ENCODE data around the gene PRKCZ.

Gene PRKCZ

DNA sequence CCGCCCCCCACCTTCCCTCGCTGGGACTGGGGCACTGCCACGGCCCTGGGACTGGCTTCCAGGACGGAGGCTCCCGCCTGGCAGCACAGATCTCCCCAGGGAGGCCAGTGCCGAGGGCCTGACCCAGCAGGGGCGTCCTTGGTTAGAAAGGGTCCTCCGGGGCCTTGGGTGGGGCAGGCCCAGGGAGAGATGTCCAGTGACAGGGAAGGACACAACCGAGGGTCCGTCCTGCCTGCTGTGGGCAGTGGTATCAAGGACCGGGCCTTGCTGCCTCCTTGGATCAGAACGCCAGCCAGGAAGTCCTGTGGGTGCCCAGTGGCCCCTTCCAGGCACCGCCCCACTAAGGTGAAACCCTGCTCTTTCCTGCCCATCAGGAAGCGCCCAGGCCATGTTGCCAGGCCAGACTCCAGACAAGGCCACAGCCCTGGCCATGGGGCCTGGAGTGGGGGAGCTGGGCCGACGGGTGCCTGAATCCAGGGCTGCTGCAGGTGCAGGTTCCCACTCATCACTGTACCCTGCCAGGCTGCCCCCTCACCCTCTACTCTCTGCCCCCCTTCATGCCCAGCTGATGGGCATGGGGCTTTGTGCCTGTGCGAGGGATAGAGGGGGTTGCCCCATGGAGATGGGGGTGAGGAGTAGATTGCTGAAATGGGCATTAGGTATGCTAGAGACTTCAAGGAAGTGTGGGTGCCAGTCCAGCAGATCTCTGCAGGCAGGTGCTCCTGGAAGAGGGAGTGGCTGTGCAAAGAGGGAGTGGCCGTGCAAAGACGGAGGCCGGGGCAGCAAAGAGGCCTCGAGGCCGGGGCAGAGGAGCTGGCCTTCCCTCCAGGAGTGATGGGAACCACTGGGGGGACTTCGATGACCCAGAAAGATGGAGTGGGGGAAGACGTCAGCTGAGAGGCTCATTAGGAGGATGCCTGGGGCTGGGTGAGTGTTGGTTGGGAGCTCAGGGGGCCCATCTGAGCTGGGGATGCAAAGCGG, 2.2 kb upstream of the PRKCZ start:
- Histone ChIP-seq H3K27me3 (ENCODE audit: insufficient read depth, low read length) (peaks cover 4% of the 10 kb centered on the region), H2AK5ac (ENCODE audit: low read length) (no peak overlapping the region)
- WGBS (ENCODE audit: extremely low coverage, insufficient coverage, insufficient read length), result no CpG with 5 or more reads among the region's 25 CpGs

DNA sequence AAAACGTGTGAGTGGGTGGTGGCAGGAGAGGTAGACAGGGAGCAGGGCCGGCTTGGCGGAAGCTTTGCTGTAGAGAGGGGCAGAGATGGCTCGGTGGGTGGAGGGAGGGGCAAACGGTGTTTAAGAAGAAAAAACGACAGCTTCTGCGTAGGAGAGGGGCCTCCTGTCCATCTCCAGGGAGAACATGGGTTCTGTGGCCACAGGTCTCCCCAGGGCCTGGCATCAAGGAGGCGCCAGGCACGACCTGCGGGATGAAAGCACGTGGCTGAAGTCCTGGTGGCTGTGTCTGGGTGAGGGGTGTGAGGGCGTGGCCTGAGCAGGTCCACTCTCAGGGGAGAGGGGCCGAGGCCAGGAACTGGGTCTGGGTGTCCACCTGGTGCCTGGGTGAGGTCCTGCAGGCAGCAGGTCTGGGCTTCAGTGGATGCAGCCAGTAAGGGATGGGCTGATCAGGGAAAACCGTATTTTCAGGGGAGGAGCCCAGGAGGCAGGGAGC, 940 bp upstream of the PRKCZ start:
- Histone ChIP-seq H2AFZ (ENCODE audit: insufficient read depth, low read length, poor library complexity) (peak overlapping the region; percentile 95), H3K4me2 (ENCODE audit: low read length) (peak overlapping the region; percentile 76), H3K27me3 (ENCODE audit: insufficient read depth, low read length) (peaks cover 4% of the 10 kb centered on the region), H3K36me3 (ENCODE audit: control insufficient read depth in 1 of 2, insufficient read depth in 2 of 2, low read length in 2 of 2) (no peaks in the 10 kb centered on the region), H3K4me1 (ENCODE audit: control insufficient read depth in 1 of 2, insufficient read depth in 2 of 2, low read length in 2 of 2) (peaks cover 20 to 22% of the 10 kb centered on the region in 2 experiments), H3K18ac (ENCODE audit: low read length) (no peak overlapping the region), H3K79me2 (ENCODE audit: control insufficient read depth, insufficient read depth, low read length, poor library complexity) (peaks cover 17% of the 10 kb centered on the region), H2AK5ac (ENCODE audit: low read length) (no peak overlapping the region), H3K4me3 (ENCODE audit: low read depth, low read length) (peak overlapping the region; percentile 77), H3K9ac (ENCODE audit: low read length) (no peak overlapping the region), H3K23ac (ENCODE audit: low read length) (no peak overlapping the region), H2BK120ac (ENCODE audit: insufficient read depth, low read length, poor library complexity) (no peak overlapping the region), H3K79me1 (ENCODE audit: low read length) (peaks cover 10% of the 10 kb centered on the region), H3K4ac (ENCODE audit: low read depth, low read length) (no peak overlapping the region), H2BK5ac (ENCODE audit: low read depth, low read length, poor library complexity) (peak overlapping the region; percentile 59), H2BK12ac (ENCODE audit: low read length) (no peak overlapping the region), H4K91ac (ENCODE audit: low read depth, low read length) (peak overlapping the region; percentile 75), H3K14ac (ENCODE audit: low read length) (no peak overlapping the region), H4K8ac (ENCODE audit: low read depth, low read length) (peak overlapping the region; percentile 77), H3K27ac (ENCODE audit: low read depth, low read length) (no peak overlapping the region), H3K9me3 (ENCODE audit: insufficient read depth, low read depth, low read length) (no peaks in the 10 kb centered on the region), H4K12ac (ENCODE audit: low read depth, low read length) (peak overlapping the region; percentile 50)
- no CpG with 5 or more reads among the region's 14 CpGs for WGBS (ENCODE audit: extremely low coverage, insufficient coverage, insufficient read length)
- peak; percentile 67 to 68 for DNase-seq

More for the DNA sequence above, 2.2 kb upstream of the PRKCZ start:
- H4K8ac ChIP-seq (ENCODE audit: low read depth, low read length), result no peak overlapping the region
- H3K4me2 ChIP-seq (ENCODE audit: low read length), result no peak overlapping the region
- no peak overlapping the region for H3K23ac ChIP-seq (ENCODE audit: low read length)
- H3K18ac ChIP-seq (ENCODE audit: low read length), result no peak overlapping the region
- no peak overlapping the region for H3K27ac ChIP-seq (ENCODE audit: low read depth, low read length)
- H3K36me3 ChIP-seq (ENCODE audit: control insufficient read depth in 1 of 2, insufficient read depth in 2 of 2, low read length in 2 of 2), result no peaks in the 10 kb centered on the region
- H3K9me3 ChIP-seq (ENCODE audit: insufficient read depth, low read depth, low read length), result no peaks in the 10 kb centered on the region
- DNase-seq, result no peak
- H3K79me1 ChIP-seq (ENCODE audit: low read length), result peaks cover 10% of the 10 kb centered on the region
- H3K4me1 ChIP-seq (ENCODE audit: control insufficient read depth in 1 of 2, insufficient read depth in 2 of 2, low read length in 2 of 2), result peaks cover 20 to 22% of the 10 kb centered on the region in 2 experiments
- no peak overlapping the region for H2AFZ ChIP-seq (ENCODE audit: insufficient read depth, low read length, poor library complexity)
- no peak overlapping the region for H3K4me3 ChIP-seq (ENCODE audit: low read depth, low read length)
- H3K9ac ChIP-seq (ENCODE audit: low read length), result no peak overlapping the region
- H3K79me2 ChIP-seq (ENCODE audit: control insufficient read depth, insufficient read depth, low read length, poor library complexity), result peaks cover 15% of the 10 kb centered on the region
- H4K91ac ChIP-seq (ENCODE audit: low read depth, low read length), result no peak overlapping the region
- H2BK12ac ChIP-seq (ENCODE audit: low read length), result no peak overlapping the region
- no peak overlapping the region for H2BK5ac ChIP-seq (ENCODE audit: low read depth, low read length, poor library complexity)
- no peak overlapping the region for H4K12ac ChIP-seq (ENCODE audit: low read depth, low read length)
- H3K14ac ChIP-seq (ENCODE audit: low read length), result no peak overlapping the region
- no peak overlapping the region for H3K4ac ChIP-seq (ENCODE audit: low read depth, low read length)
- H2BK120ac ChIP-seq (ENCODE audit: insufficient read depth, low read length, poor library complexity), result no peak overlapping the region

DNA sequence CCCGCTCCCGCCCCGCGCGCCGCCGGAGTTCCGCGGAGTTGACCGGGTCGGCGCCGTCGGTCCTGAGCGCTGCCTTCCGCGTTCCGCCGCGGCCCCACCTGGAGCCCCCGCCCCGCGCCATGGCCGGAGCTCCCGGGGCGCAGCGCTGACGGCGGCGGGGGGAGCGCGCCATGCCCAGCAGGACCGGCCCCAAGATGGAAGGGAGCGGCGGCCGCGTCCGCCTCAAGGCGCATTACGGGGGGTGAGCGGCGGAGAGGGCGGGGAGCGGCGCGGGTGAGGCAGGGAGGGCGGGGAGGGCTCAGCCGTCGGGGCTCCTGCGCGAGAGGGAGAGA, 216 bp downstream of the PRKCZ start:
- Histone ChIP-seq H3K4me1 (ENCODE audit: control insufficient read depth in 1 of 2, insufficient read depth in 2 of 2, low read length in 2 of 2) (peaks cover 18 to 22% of the 10 kb centered on the region in 2 experiments), H2AK5ac (ENCODE audit: low read length) (no peak overlapping the region), H3K4ac (ENCODE audit: low read depth, low read length) (peak overlapping the region; percentile 75), H4K8ac (ENCODE audit: low read depth, low read length) (peak overlapping the region; percentile 83), H2BK5ac (ENCODE audit: low read depth, low read length, poor library complexity) (peak overlapping the region; percentile 39), H3K79me1 (ENCODE audit: low read length) (peaks cover 10% of the 10 kb centered on the region), H3K18ac (ENCODE audit: low read length) (peak overlapping the region; percentile 89), H4K91ac (ENCODE audit: low read depth, low read length) (peak overlapping the region; percentile 83), H3K4me2 (ENCODE audit: low read length) (peak overlapping the region; percentile 87), H3K9ac (ENCODE audit: low read length) (no peak overlapping the region), H4K12ac (ENCODE audit: low read depth, low read length) (peak overlapping the region; percentile 79), H2BK12ac (ENCODE audit: low read length) (no peak overlapping the region), H3K79me2 (ENCODE audit: control insufficient read depth, insufficient read depth, low read length, poor library complexity) (peaks cover 17% of the 10 kb centered on the region), H2AFZ (ENCODE audit: insufficient read depth, low read length, poor library complexity) (peak overlapping the region; percentile 89), H3K14ac (ENCODE audit: low read length) (peak overlapping the region; percentile 88), H3K9me3 (ENCODE audit: insufficient read depth, low read depth, low read length) (no peaks in the 10 kb centered on the region), H3K27me3 (ENCODE audit: insufficient read depth, low read length) (peaks cover 4% of the 10 kb centered on the region), H2BK120ac (ENCODE audit: insufficient read depth, low read length, poor library complexity) (peak overlapping the region; percentile 69), H3K4me3 (ENCODE audit: low read depth, low read length) (peak overlapping the region; percentile 96), H3K27ac (ENCODE audit: low read depth, low read length) (no peak overlapping the region), H3K36me3 (ENCODE audit: control insufficient read depth in 1 of 2, insufficient read depth in 2 of 2, low read length in 2 of 2) (peaks cover 2% of the 10 kb centered on the region in 2 experiments), H3K23ac (ENCODE audit: low read length) (no peak overlapping the region)
- no CpG with 5 or more reads among the region's 51 CpGs for WGBS (ENCODE audit: extremely low coverage, insufficient coverage, insufficient read length)
- peak in 1 of 2 donors; percentile 30 for DNase-seq

DNA sequence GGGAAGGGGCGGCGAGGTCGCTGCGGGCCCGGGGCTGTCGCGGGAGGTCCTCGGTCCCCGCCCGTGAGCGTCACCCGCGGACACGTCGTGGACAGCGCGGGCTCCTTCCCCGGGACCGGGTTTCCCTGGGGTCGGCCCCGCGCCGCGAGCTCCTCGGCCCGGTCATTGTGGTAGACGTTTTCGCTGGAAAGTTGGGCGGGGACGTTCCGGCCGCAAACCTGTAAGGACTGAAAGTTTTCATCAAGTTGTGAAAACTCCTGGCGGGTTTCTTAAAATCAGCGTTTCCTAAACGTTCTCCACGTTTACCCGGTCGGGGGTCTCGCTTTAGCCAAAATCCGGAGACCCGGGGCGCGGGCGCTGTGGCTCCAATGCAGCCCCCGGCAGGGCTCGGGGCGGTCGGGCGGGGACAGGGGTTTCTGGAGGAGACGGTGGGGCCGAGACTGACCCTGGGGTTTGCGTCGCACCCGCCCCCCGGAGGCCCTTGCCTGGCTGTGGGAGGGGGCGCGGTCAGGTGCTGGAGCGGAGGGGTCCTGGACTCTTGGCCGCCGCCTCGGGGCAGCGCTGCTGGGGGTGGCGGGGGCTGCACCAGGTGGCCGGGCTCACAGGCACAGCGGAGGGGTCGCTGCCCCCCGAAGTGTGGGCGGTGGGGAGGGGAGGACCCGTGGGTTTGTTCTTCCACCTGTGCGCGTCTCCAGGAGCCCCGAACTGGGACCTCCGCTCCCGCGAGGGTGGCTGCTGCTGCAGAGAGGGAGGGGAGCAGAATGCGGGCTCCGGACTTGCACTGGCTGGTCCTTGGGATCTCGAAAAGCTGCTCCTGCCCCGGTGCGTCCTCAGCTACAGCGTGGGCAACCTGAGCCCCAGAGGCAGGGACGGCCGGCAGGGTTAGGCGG, 827 bp downstream of the PRKCZ start:
- Histone ChIP-seq H2AK5ac (ENCODE audit: low read length) (peak overlapping the region; percentile 15), H3K9me3 (ENCODE audit: insufficient read depth, low read depth, low read length) (peaks cover under 1% of the 10 kb centered on the region), H4K91ac (ENCODE audit: low read depth, low read length) (peak overlapping the region; percentile 83), H2BK12ac (ENCODE audit: low read length) (no peak overlapping the region), H3K36me3 (ENCODE audit: control insufficient read depth in 1 of 2, insufficient read depth in 2 of 2, low read length in 2 of 2) (peaks cover 8 to 9% of the 10 kb centered on the region in 2 experiments), H3K9ac (ENCODE audit: low read length) (peak overlapping the region; percentile 25), H2BK120ac (ENCODE audit: insufficient read depth, low read length, poor library complexity) (peak overlapping the region; percentile 69), H2AFZ (ENCODE audit: insufficient read depth, low read length, poor library complexity) (peak overlapping the region; percentile 89), H2BK5ac (ENCODE audit: low read depth, low read length, poor library complexity) (peak overlapping the region; percentile 39), H3K79me2 (ENCODE audit: control insufficient read depth, insufficient read depth, low read length, poor library complexity) (peaks cover 17% of the 10 kb centered on the region), H3K14ac (ENCODE audit: low read length) (peak overlapping the region; percentile 88), H3K4me1 (ENCODE audit: control insufficient read depth in 1 of 2, insufficient read depth in 2 of 2, low read length in 2 of 2) (peaks cover 18 to 22% of the 10 kb centered on the region in 2 experiments), H3K18ac (ENCODE audit: low read length) (peak overlapping the region; percentile 89), H3K4ac (ENCODE audit: low read depth, low read length) (peak overlapping the region; percentile 75), H3K79me1 (ENCODE audit: low read length) (peaks cover 10% of the 10 kb centered on the region), H3K4me2 (ENCODE audit: low read length) (peak overlapping the region; percentile 87), H3K27ac (ENCODE audit: low read depth, low read length) (no peak overlapping the region), H3K4me3 (ENCODE audit: low read depth, low read length) (peak overlapping the region; percentile 96), H3K27me3 (ENCODE audit: insufficient read depth, low read length) (peaks cover 4% of the 10 kb centered on the region), H4K8ac (ENCODE audit: low read depth, low read length) (peak overlapping the region; percentile 64), H4K12ac (ENCODE audit: low read depth, low read length) (peak overlapping the region; percentile 79), H3K23ac (ENCODE audit: low read length) (no peak overlapping the region)
- no CpG with 5 or more reads among the region's 84 CpGs for WGBS (ENCODE audit: extremely low coverage, insufficient coverage, insufficient read length)
- DNase-seq, result peak; percentile 13 to 50
